Stimulated activated CD4-positive, alpha-beta T cell treated with anti-CD3 and anti-CD28 coated beads, Interleukin-12 subunit alpha, Interleukin-12 subunit beta, amount 100 ng/mL, for 48 hours (primary cell): Measurements from ENCODE around the gene NCLN.
"Not testable (repeated sequence)": the region's sequence is repeated elsewhere in the genome, so short reads cannot be mapped to it uniquely, and the experiment has no call there.

ENCODE experiments used
- DNase-seq, 3 donors: peaks; one replicate each; pipeline ENCODE4 v3.0.0-alpha.2; 2020; ENCODE audit warnings: low read depth in 2 of 3, low spot score in 1 of 3

NCLN gene

DNA sequence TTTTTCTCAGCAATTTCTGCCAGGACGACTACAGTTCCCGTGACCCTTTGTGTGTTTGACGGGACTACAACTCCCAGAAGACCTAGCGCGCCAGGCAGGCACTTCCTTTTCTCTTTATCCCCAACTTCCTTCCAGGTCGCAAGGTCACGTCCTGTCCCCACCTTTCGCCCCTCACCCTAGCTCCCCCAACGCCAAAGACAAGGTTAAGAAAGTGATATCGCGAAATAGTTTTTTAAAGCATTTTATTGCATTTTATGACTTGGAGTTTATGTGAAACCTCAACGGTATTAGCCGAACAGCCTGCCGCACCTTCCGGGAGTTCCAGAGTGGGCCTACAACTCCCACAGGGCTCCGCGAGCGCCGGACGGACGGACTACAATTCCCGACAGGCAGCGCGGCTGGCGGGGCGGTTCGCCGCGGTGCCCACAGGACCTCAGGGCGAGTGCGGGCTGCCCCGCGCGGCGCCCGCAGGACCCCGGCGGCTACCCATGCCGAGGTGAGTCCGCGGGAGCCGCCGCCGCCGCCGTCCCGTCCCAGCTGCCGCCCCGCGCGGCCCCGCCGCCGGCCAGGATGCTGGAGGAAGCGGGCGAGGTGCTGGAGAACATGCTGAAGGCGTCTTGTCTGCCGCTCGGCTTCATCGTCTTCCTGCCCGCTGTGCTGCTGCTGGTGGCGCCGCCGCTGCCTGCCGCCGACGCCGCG lies at the start of gene NCLN:
NCLN (plus strand) TSS at position 470 of the 699 bp plus-strand sequence; CDS start at position 571, 101 bp downstream.
- peak; percentile 88 to 93 (median 92) for DNase-seq

- DNase-seq = no peak
These were observed 49.6 kb upstream of the NCLN start, which contains the start of gene GNA15 for GRCh38 chr19:3135961-3136683. TSS of gene GNA15 (plus strand) at chr19:3136033. CDS start at chr19:3136451, 418 bp downstream.

DNA sequence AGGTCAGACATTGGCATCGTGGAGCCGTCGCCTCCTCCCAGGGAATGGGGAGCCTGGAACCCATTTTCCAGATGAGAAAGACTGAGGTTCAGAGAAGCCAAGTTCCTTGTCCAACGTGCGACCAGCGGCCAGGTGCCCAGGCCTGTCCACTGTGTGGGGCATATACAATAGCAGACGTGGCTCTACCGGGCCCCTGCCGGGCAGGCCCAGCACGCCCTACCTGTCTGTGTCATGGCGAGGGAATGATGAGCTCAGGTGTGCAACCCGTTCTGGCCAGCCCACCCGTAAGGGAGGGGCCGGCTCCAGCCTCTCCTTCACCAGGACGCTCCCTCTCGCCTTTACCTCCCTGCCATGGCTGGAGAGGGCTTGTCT lies 49.1 kb upstream of the NCLN start:
- no peak for DNase-seq

DNA sequence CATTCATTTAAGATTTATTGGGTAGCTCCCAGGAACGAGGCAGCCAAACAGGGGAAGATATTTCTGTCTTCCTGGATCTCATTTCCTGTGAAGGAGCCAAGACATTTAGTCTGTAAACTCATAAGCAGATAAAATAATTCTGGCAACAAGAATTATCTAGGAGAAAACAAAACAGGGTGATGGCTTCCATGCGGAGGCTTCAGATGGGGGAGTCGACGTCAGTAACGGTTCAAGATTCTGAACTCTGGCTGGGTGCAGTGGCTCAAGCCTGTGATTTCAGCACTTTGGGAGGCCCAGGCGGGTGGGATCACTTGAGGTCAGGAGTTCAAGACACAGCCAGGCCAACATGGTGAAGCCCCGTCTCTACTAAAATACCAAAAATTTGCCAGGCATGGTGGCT lies 48.6 kb upstream of the NCLN start:
- DNase-seq = no peak

DNA sequence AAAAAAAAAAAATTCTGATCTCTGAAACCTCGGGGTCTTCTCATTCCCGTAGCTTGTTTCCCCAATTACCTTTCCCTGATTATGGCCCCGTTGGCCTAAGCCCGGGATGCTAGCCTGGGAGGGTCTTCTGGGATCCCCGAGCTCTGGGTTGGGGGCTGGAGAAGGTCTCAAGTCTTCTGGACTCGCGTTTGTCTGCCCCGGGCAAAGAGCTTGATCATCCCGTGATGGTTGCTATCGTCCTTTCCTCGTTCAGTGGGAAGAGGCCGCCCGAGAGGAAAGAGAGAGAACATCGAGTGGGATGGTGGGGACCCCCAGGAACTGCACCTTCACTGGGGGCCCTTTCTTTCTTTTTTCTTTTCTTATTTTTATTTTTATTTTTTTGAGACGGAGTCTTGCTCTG lies 47.5 kb upstream of the NCLN start:
- no peak for DNase-seq

DNA sequence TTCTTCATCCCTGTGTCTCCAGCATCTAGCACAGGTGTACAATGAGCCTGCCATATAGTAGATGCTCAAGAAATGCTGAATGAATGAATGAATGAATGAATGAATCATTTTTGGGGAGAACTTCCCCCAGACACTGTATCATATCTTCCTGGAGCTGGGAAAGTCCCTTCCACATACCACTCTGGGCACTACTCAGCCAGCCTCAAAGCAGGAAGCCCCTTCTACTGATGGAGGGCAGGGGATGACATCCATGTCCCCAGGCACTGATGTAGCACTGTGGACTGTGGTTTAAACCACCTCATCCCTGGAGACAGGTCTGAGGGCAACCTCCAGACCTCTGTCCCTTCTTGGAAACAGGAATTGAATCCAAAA lies 45.1 kb upstream of the NCLN start:
- no peak for DNase-seq

DNA sequence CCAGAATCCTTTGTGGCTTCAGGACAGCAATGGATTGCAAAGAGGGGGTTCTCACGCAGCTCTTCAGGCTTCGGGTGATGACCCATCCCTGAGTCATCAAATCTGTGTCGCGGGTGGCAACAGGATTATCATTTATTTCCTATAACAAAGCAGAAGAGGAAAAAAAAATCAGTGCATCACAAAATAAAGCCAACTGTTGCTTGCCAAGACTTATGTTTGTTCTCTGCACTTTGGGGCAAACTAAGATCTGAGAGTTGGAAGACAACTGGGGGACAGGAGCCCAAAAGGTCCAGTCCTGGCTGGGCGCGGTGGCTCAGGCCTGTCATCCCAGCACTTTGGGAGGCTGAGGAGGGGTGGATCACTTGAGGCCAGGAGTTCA lies 43.4 kb upstream of the NCLN start:
- DNase-seq = peak in 2 of 3 donors; percentile 44 to 60

DNA sequence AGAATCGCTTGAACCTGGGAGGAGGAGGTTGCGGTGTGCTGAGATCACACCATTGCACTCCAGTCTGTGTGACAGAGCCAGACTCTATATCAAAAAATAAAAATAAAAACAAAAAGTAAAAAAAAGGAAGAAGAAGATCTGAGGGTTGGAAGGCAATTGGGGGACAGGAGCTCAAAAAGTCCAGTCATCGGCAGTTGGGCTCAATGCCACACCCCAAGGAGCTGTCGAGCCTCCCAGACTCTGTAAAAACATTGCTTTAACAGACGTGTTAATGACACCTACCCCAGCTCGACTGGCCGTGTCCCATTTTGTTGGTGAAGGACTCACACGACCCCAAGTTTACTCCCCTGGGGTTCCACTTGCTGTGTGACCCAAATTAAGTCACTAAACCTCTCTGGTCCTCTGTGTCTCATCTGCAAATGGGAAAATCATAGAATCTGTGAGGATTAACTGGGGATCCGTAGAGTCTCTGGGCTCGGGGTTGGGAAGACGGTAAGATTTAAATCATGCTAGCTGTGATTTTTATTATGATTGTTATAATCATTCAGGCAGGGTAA lies 42.9 kb upstream of the NCLN start:
- no peak for DNase-seq

DNA sequence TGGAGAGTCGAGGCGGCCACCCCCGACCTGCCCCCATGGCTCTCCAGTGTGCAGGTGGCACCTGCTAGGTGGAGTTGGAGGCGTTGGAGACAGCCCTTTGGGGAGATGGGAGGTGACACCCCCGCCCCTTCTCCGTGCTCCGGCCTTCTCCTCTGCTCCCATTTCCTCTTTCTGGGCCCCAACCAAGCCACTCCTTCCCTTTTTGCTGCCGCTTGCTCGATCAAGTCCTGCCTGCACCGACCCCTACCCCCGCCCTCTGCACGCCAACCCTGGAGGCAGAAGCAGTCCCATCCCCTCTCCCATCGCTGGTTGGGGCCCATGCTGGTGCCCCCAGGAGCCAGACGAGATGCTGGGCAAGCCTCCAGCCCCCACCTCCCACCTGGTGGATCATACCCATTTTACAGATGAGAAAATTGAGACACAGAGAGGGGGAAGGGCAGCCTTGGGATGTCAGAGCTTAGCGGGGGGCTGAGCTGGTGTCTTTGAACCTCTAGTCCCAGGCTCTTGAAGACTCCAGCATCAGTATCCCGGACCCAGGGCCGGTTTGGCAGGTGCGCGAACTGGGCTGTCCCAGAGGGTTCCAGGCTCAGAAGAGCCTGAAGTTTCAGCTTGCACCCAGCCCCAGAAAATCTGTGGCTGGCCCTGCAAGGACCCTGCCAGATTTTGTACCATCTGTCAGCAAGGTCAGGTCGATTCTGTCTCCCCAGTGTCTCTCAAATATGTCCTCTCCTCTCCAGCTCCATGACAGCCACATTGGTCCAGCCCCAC lies 39.6 kb upstream of the NCLN start:
- DNase-seq = no peak

GRCh38 chr19:3146677-3147100 lies 39.0 kb upstream of the NCLN start:
- DNase-seq = peak; percentile 48 to 76 (median 65)

GRCh38 chr19:3148503-3148902 lies 37.2 kb upstream of the NCLN start:
- DNase-seq = no peak

DNA sequence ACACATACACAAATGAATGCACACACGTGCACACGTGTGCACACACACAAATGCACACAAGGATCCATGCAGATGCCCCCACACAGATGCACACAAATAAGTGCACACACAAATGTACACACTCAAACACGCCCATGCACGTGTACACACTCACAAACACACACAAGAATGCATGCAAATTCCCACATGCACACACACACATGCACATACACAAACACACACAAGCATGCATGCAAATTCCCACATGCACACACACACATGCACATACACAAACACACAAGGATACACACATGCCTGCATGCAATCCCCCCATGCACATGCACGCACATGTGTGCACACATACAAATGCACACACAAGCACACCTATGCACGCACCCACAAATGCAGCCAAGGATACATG lies 36.6 kb upstream of the NCLN start:
- no peak for DNase-seq

- no peak for DNase-seq
These were observed 35.9 kb upstream of the NCLN start for GRCh38 chr19:3149526-3150505.

DNA sequence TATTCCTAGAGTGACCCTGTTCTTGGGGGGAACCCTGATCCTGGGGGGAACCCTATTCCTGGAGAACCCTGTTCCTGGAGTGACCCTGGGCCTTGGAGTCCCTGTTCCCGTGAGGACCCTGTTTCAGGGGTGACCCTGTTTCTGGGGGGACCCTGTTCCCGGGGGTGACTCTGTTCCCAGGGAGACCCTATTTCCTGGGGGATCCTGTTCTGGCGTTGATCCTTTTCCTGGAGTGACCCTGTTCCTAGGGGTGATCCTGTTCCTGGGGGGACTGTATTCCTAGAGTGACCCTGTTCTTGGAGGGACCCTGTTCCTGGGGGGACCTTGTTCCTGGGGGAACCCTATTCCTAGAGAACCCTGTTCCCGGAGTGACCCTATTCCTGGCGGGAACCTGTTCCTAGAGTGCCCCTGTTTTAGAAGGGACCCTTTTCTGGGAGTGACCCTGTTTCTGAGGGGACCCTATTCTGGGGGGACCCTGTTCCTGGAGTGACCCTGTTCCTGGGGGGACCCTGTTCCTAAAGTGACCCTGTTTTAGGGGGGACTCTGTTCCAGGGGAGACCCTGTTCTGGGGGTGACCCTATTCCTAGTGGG lies 34.9 kb upstream of the NCLN start:
- no peak for DNase-seq

- DNase-seq = no peak
These were observed 33.9 kb upstream of the NCLN start for GRCh38 chr19:3151563-3152418.

DNA sequence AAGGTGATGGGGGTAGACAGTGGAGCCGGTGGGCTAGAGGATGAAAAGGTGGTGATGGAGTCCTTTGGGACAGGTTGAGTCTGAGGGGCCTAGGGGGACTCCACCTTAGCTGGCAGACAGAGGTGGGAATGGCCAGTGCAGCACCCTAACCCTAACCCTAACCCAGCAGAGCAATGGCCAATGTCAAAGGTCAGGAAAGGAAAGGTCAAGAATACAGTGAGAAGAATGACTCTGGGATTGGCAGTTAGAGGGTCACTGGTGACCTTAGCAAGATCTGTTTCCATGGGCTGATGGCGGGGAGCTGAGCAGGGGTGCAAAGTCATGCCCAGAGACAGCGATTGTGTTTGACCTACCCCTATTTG lies 33.3 kb upstream of the NCLN start:
- no peak for DNase-seq

DNA sequence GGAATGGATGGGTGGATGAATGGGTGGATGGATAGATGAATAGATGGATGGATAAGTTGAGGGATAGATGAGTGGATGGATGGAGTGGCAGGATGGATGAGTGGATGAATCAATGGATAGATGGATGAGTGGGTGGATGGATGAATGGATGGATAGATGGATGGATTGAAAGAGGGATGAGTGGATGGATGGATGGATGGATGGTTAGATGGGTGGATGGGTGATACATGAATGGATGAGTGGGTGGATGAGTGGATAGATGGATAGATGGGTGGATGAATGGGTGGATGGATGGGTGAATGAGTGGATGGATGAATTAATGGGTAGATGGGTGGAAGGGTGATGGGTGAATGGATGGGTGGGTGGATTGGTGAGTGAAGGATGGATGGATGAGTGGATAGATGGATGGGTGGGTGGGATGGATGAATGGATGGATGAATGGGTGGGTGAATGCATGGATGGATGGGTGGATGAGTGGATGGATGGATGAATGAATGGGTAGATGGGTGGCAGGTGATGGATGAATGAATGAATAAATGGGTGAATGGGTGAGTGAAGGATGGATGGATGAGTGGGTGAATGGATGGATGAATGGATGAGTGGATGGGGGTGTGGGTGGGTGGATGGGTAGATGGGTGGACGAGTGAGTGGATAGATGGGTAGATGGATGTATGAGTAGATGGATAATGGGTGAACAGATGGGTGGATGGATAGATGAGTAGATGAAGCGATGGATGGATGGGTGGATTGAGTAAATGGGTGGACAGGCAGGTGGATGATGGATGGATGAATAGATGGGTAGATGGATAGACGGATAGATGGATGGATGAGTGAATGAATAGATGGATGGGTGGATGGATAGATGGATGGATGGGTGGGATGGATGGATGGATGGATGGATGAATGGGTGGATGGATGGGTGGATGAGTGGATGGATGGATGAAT lies 32.2 kb upstream of the NCLN start:
- DNase-seq = no peak

DNA sequence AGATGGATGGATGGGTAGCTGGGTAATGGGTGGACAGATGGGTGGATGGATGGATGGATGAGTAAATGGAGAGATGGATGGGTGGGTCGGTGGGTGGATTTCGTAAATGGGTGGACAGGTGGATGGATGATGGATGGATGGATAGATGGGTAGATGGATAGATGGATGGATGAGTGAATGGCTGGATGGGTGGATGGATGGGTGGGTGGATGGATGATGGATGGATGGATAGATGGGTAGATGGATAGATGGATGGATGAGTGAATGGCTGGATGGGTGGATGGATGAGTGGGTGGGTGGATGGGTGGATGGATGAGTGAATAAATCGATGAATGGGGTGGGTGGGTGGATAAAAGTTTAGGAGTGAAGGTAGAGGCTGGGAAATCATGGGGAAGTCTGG lies 31.3 kb upstream of the NCLN start:
- not testable (repeated sequence) for DNase-seq
